HEK293 (cell line): ENCODE data around the gene NTSR2.

Experiments
- CTCF ChIP-seq: fragments of 450-650 bp; formaldehyde crosslinking; IDR thresholded peaks from 2 replicates; pipeline ENCODE4 v1.5.1; 2016; ENCODE audit warnings: missing biosample characterization, missing genetic modification characterization
- YY1 ChIP-seq: fragments of 450-650 bp; formaldehyde crosslinking; IDR thresholded peaks from 2 replicates; pipeline ENCODE4 v1.5.1; 2018; ENCODE audit warnings: missing biosample characterization, missing genetic modification characterization
- ZNF274 ChIP-seq, 2 experiments: fragments of 200-500 bp in 1 of 2; fragments of 450-650 bp in 1 of 2; sonication (Bioruptor generic) in 1 of 2; formaldehyde crosslinking in 1 of 2; IDR thresholded peaks; 2 replicates each; pipeline versions ENCODE4 v1.5.1 to v1.6.1; 2014 to 2016; ENCODE audit warnings: borderline replicate concordance in 1 of 2, inconsistent platforms in 1 of 2, low read length in 1 of 2, missing biosample characterization in 1 of 2, missing genetic modification characterization in 1 of 2
- TF ChIP-seq, protein P1 (sequence below): fragments of 450-650 bp; formaldehyde crosslinking; IDR thresholded peaks from 2 replicates; pipeline ENCODE4 v1.5.1; 2016; ENCODE audit warnings: missing biosample characterization, missing genetic modification characterization

DNA sequence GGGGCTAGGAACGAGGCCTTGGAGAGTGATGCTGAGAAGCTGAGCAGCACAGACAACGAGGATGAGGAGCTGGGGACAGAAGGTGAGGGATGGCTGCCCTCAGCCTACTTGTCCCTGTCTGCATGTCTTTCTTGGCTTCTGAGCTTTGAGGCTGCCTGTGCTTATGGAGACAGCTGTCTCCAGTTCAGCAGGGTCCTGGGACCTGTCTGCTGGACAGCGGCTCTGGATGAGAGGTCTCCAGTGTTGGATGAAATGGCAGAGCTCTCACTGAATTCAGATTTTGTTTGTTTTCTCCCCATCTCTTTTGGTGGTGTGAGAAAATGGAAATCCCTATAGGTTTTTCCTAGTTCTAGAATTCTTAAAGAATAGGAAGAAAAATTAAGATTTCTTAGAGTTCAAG, 54.8 kb downstream of the NTSR2 start:
- TF ChIP-seq, protein P1, sequence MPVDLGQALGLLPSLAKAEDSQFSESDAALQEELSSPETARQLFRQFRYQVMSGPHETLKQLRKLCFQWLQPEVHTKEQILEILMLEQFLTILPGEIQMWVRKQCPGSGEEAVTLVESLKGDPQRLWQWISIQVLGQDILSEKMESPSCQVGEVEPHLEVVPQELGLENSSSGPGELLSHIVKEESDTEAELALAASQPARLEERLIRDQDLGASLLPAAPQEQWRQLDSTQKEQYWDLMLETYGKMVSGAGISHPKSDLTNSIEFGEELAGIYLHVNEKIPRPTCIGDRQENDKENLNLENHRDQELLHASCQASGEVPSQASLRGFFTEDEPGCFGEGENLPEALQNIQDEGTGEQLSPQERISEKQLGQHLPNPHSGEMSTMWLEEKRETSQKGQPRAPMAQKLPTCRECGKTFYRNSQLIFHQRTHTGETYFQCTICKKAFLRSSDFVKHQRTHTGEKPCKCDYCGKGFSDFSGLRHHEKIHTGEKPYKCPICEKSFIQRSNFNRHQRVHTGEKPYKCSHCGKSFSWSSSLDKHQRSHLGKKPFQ (tag by site-specific recombination), result no peak
- TF ChIP-seq CTCF, result no peak
- TF ChIP-seq YY1 (tag by site-specific recombination), result no peak
- TF ChIP-seq ZNF274 (IDR thresholded peaks at IDR 0.05; ENCODE audit: low read length), result no peak
- no peak for TF ChIP-seq ZNF274 (tag by site-specific recombination; IDR thresholded peaks at IDR 0.05; ENCODE audit: borderline replicate concordance)
